GM13977 (cell line): ENCODE results near the gene RNLS.

ENCODE experiments used
- DNase-seq: peaks from one replicate; pipeline ENCODE4 v3.0.0; 2012; ENCODE audit warnings: low spot score
- in situ Hi-C: fragments of 300-500 bp; cut with MboI; formaldehyde crosslinking; loops from one replicate; pipeline ENCODE4 v1.12.0; 2022; ENCODE audit warnings: low sequenced_read_pairs, low pct_unique_long_range_greater_than_20kb, mixed read lengths, inconsistent platforms; ENCODE audit not compliant: unreplicated experiment
- TF ChIP-seq, protein P1 (sequence below): IDR thresholded peaks from 2 replicates; pipeline ENCODE4 v1.5.1; 2012; ENCODE audit warnings: mild to moderate bottlenecking, control low read depth; ENCODE audit not compliant: insufficient read depth; ENCODE audit errors: extremely low read depth, missing control alignments

Gene RNLS

DNA sequence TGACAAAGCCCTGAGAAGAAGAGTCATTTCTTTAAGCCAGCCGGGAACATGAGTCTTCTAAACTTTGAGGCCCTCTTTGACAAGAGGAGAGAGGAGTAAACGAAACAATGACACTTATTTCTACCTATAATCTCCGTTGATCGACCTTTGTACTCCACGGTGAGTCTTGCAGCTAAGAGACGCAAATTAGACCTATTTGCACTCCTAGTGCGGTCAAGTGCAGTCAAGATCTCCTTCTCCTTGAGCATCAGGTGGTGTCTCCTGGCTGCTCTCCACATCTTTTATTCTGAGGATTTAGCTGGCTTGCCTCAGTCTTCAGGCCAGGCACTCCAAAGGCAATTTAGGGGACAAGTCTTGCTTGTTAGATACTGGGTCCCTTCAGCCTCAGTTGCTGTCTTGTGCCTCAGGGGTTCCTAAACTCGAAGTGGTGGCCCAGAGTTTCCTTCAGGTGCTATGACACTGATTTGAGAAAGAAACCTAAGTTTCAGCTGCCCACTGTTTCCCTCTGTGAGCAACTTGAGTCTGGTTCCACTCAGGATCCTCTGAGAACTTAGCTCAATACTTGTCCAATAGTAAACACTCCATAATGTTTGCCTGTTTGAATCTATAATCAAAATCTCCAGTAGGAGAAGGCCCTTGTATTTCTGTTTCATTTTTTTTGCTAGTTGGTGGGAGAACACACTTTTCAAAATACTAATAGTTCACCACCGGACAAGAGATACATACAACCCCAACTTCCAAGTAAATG lies 312.9 kb downstream of the RNLS start:
- no peak for DNase-seq
- in situ Hi-C loops, result loop anchor here (5.0 kb wide), 1 partner anchor 117 kb away; no protein-coding TSS in a partner anchor
- TF ChIP-seq, protein P1, sequence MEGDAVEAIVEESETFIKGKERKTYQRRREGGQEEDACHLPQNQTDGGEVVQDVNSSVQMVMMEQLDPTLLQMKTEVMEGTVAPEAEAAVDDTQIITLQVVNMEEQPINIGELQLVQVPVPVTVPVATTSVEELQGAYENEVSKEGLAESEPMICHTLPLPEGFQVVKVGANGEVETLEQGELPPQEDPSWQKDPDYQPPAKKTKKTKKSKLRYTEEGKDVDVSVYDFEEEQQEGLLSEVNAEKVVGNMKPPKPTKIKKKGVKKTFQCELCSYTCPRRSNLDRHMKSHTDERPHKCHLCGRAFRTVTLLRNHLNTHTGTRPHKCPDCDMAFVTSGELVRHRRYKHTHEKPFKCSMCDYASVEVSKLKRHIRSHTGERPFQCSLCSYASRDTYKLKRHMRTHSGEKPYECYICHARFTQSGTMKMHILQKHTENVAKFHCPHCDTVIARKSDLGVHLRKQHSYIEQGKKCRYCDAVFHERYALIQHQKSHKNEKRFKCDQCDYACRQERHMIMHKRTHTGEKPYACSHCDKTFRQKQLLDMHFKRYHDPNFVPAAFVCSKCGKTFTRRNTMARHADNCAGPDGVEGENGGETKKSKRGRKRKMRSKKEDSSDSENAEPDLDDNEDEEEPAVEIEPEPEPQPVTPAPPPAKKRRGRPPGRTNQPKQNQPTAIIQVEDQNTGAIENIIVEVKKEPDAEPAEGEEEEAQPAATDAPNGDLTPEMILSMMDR, result no peak

DNA sequence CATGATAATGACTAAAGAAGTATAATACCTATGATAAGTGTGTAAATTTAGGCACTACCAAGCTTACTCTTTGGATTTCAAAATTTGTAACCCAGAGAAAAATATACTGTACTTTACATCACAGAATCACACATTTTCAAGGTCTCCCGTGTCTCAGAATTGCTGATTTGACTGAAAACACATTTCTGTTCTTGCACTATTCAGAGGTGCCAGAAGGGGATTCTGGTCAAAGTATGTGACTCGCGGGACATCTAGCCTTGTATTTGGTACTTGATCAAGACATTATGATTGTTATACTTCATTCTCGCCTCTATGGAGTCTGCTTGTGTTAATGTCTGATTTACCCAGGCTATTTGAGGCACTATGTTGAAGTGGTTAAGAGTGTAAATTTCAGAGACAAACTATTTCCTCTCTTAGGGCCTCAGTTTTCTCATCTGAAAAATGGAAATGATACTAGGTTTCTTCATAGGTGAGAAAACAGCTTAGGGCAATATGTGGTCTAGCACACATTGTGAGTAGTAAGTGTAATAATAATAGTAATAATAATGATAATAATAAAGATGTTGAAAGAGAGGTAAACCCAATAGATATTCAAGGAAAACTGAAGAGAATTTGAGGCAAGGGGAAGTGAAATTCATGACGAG lies 320.4 kb downstream of the RNLS start:
- in situ Hi-C loops, result no loop called here

DNA sequence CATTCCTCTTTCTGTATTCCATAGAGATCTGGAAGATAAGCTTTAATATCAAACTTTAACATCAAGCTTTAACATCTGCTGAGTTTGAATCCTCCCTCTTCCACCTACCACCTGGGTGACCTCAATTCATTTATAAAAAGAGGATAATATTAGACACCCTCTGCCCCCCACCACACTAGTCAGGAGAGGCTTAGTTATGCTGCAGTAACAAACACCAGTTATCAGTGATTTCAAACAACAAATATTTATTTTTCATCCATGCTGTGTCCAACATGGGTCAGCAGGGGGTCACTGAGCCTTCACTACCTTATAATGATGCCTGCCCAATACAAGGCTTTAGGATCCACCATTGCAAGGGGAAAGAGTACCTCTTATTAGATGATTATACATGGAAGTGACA lies 322.0 kb downstream of the RNLS start:
- TF ChIP-seq, protein P1, result no peak
- DNase-seq, result no peak
- in situ Hi-C loops, result no loop called here

More for the DNA sequence above, 320.4 kb downstream of the RNLS start:
- no peak for DNase-seq
- TF ChIP-seq, protein P1, result no peak

DNA sequence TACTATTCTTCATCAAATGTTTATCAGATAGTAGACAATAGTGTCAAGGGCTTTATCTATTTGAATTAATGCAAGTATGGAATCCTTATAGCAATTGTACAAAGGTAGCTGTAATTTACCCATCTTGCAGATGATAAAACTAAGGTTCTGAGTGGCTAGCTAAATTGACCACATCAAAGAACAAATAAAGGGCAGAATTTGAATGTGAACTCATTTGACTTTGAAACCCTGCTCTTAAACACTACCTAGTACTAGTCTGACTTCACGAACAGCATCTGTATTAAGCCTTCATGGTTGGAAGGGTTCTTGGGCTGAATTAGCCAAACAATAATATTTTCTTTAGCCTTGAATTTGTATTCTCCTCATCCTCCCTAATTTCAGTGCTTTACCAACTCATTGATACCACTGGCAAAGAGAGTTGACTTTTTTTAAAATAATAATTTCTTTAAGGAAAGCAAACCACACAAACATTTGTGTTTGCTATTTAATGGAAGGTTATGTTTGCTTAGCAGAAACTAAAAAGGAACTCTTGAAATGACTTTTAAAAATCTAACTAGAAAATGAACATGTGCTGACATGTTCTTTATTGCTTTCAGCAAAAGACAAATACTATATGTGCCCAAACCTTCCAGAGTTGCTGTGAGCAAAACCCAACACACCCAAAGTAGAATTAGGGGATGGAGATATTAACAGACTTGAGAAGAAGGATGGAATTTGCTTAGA lies 322.6 kb downstream of the RNLS start:
- peak; percentile 32 for DNase-seq
- in situ Hi-C loops, result no loop called here
- TF ChIP-seq, protein P1, result no peak

- in situ Hi-C loops, result no loop called here
- TF ChIP-seq, protein P1, result no peak
- no peak for DNase-seq
Measured at GRCh38 chr10:88259381-88259780, 323.7 kb downstream of the RNLS start.

DNA sequence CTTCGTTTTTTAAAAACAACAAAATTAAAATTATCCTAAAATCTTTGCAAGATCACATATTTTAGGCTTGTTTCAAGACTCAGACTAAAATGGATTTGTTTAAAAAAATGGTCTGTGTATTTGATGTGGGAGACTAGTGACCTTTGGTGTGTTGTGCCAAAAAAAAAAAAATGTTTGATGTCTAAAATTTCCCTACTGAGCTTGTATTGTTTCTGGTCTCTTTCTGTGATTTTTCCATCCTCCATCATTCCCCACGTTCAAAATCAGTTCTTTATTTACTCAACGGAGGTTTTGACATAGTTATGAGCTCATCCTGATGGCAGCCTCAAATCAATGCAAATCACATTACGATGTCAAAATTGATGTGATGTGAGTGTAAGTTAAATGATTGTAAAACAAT lies 326.2 kb downstream of the RNLS start:
- TF ChIP-seq, protein P1, result no peak
- in situ Hi-C loops, result no loop called here
- DNase-seq, result no peak
